IMR-90 (cell line): ENCODE results near the gene FAF2. TPM values are rescaled to one million over a fixed set of nuclear protein-coding genes. Genes with fewer than 3 reads are reported as not detected.

Experiments
- ATAC-seq: fragments of 200-7000 bp; cut with Tn5 transposase; 2 replicates; pipeline ENCODE4 v1.9.1; 2020; ENCODE audit warnings: low read depth, mild to moderate bottlenecking, moderate library complexity
- BruUV-seq: library from RNA; stranded (reverse); fragments of 400-500 nt; replicated peaks from 2 replicates; lab custom pipeline; 2021; lab: Mats Ljungman, UMichigan
- CTCF ChIA-PET: fragments of 300-600 bp; formaldehyde crosslinking; extraction: SDS; loops from one replicate; lab custom pipeline; 2021; ENCODE audit warnings: antibody characterized with exemption; lab: Yijun Ruan, JAX
- POLR2A ChIA-PET: fragments of 300-600 bp; sonication (Branson Sonifier 250); formaldehyde crosslinking; loops from one replicate; lab custom pipeline; 2022; ENCODE audit warnings: antibody characterized with exemption; ENCODE audit not compliant: unreplicated experiment; lab: Charles Lee
- DNase-seq: peaks from one replicate; pipeline ENCODE4 v3.0.0; 2013
- H2AFZ ChIP-seq: replicated peaks from 2 replicates; pipeline ENCODE3; 2013; ENCODE audit warnings: low read length, mild to moderate bottlenecking; ENCODE audit not compliant: poor library complexity
- H2AK5ac ChIP-seq: 2 replicates; pipeline ENCODE4 v1.6.1; 2013; ENCODE audit warnings: low read depth, low read length, inconsistent platforms
- H2AK9ac ChIP-seq: replicated peaks from 2 replicates; pipeline ENCODE3; 2013; ENCODE audit warnings: mild to moderate bottlenecking, low read depth, low read length, moderate library complexity; ENCODE audit not compliant: poor library complexity
- H2BK120ac ChIP-seq: 2 replicates; pipeline ENCODE4 v1.6.1; 2013; ENCODE audit warnings: low read depth, low read length, inconsistent platforms
- H2BK15ac ChIP-seq: 3 replicates; pipeline ENCODE4 v1.6.1; 2013; ENCODE audit warnings: low read depth, low read length, inconsistent platforms
- H2BK20ac ChIP-seq: 2 replicates; pipeline ENCODE4 v1.6.1; 2013; ENCODE audit warnings: low read depth, mild to moderate bottlenecking, inconsistent platforms, low read length, moderate library complexity
- H2BK5ac ChIP-seq: 2 replicates; pipeline ENCODE4 v1.6.1; 2013; ENCODE audit warnings: mild to moderate bottlenecking, low read depth, low read length, inconsistent platforms; ENCODE audit not compliant: poor library complexity, severe bottlenecking
- H3K14ac ChIP-seq: replicated peaks from 2 replicates; pipeline ENCODE4 v1.6.1; 2013; ENCODE audit warnings: low read depth, low read length, inconsistent platforms
- H3K18ac ChIP-seq: 2 replicates; pipeline ENCODE4 v1.6.1; 2013; ENCODE audit warnings: low read depth, low read length, control low read depth
- H3K23ac ChIP-seq: 2 replicates; pipeline ENCODE4 v1.6.1; 2013; ENCODE audit warnings: low read depth, low read length, inconsistent platforms
- H3K27ac ChIP-seq: 2 replicates; pipeline ENCODE4 v1.5.1; 2013; ENCODE audit warnings: mild to moderate bottlenecking, control low read depth, low read length; ENCODE audit not compliant: insufficient read depth
- H3K27me3 ChIP-seq: 2 replicates; pipeline ENCODE4 v1.6.1; 2013; ENCODE audit warnings: low read length; ENCODE audit not compliant: control insufficient read depth, insufficient read depth
- H3K36me3 ChIP-seq: 2 replicates; pipeline ENCODE4 v1.6.1; 2013; ENCODE audit warnings: low read length, mixed read lengths; ENCODE audit not compliant: control insufficient read depth, insufficient read depth
- H3K4ac ChIP-seq: 2 replicates; pipeline ENCODE4 v1.6.1; 2013; ENCODE audit warnings: low read depth, low read length, inconsistent platforms
- H3K4me1 ChIP-seq: 2 replicates; pipeline ENCODE4 v1.6.1; 2013; ENCODE audit warnings: low read length, mixed read lengths; ENCODE audit not compliant: control insufficient read depth, insufficient read depth
- H3K4me2 ChIP-seq: 2 replicates; pipeline ENCODE4 v1.6.1; 2013; ENCODE audit warnings: low read depth, mild to moderate bottlenecking, control low read depth, low read length, moderate library complexity
- H3K4me3 ChIP-seq: 2 replicates; pipeline ENCODE4 v1.5.1; 2013; ENCODE audit warnings: low read depth, mild to moderate bottlenecking, control low read depth, low read length, moderate library complexity; ENCODE audit not compliant: insufficient read depth
- H3K56ac ChIP-seq: 2 replicates; pipeline ENCODE4 v1.6.1; 2013; ENCODE audit warnings: low read length, inconsistent platforms; ENCODE audit not compliant: insufficient read depth; ENCODE audit errors: extremely low read depth
- H3K79me1 ChIP-seq, 2 experiments: 2 replicates each; pipeline ENCODE4 v1.6.1; 2013; ENCODE audit warnings: low read length in 2 of 2, inconsistent platforms in 1 of 2, low read depth in 1 of 2
- H3K9ac ChIP-seq: 2 replicates; pipeline ENCODE4 v1.6.1; 2013; ENCODE audit warnings: low read depth, low read length, control low read depth
- H3K9me1 ChIP-seq: 2 replicates; pipeline ENCODE4 v1.6.1; 2013; ENCODE audit warnings: low read length, inconsistent platforms; ENCODE audit not compliant: insufficient read depth
- H3K9me3 ChIP-seq: 2 replicates; pipeline ENCODE4 v1.6.1; 2013; ENCODE audit warnings: low read length; ENCODE audit not compliant: control insufficient read depth, insufficient read depth
- H4K20me1 ChIP-seq: 2 replicates; pipeline ENCODE4 v1.6.1; 2013; ENCODE audit warnings: low read length, inconsistent platforms; ENCODE audit not compliant: insufficient read depth
- H4K5ac ChIP-seq: 2 replicates; pipeline ENCODE4 v1.6.1; 2013; ENCODE audit warnings: mild to moderate bottlenecking, low read depth, low read length, control low read depth
- H4K8ac ChIP-seq, 2 experiments: 2 replicates each; pipeline ENCODE4 v1.6.1; 2013; ENCODE audit warnings: low read depth in 2 of 2, low read length in 2 of 2, control low read depth in 1 of 2, inconsistent platforms in 1 of 2
- H4K91ac ChIP-seq: 2 replicates; pipeline ENCODE4 v1.6.1; 2013; ENCODE audit warnings: low read depth, low read length, inconsistent platforms; ENCODE audit not compliant: insufficient read depth
- BHLHE40 ChIP-seq: fragments of 150-350 bp; IDR thresholded peaks from 2 replicates; pipeline ENCODE4 v1.6.1; 2016; ENCODE audit warnings: mild to moderate bottlenecking, low read depth, low read length
- CHD1 ChIP-seq: IDR thresholded peaks from 2 replicates; pipeline ENCODE4 v1.6.1; 2012; ENCODE audit warnings: low read depth, low read length, improper control_type of control experiment
- CTCF ChIP-seq: conservative IDR thresholded peaks from 2 replicates; pipeline ENCODE4 v1.5.1; 2012; ENCODE audit warnings: mild to moderate bottlenecking, low read depth, low read length, improper control_type of control experiment
- ELK1 ChIP-seq: fragments of 150-350 bp; IDR thresholded peaks from 2 replicates; pipeline ENCODE4 v1.6.1; 2016; ENCODE audit warnings: low read depth, mild to moderate bottlenecking, low read length, moderate library complexity, borderline replicate concordance
- FOS ChIP-seq: fragments of 150-350 bp; IDR thresholded peaks from 2 replicates; pipeline ENCODE4 v1.6.1; 2016; ENCODE audit warnings: low read depth, low read length
- MAZ ChIP-seq: IDR thresholded peaks from 2 replicates; pipeline ENCODE4 v1.6.1; 2012; ENCODE audit warnings: low read depth, mild to moderate bottlenecking, low read length, improper control_type of control experiment, moderate library complexity, borderline replicate concordance
- MXI1 ChIP-seq: IDR thresholded peaks from 2 replicates; pipeline ENCODE4 v1.6.1; 2012; ENCODE audit warnings: low read depth, mild to moderate bottlenecking, low read length, moderate library complexity, borderline replicate concordance
- POLR2A ChIP-seq: IDR thresholded peaks from 2 replicates; pipeline ENCODE4 v1.6.1; 2012; ENCODE audit warnings: mild to moderate bottlenecking, low read depth, low read length
- RAD21 ChIP-seq: IDR thresholded peaks from 2 replicates; pipeline ENCODE4 v1.6.1; 2012; ENCODE audit warnings: low read length, improper control_type of control experiment
- RCOR1 ChIP-seq: IDR thresholded peaks from 2 replicates; pipeline ENCODE4 v1.6.1; 2012; ENCODE audit warnings: mild to moderate bottlenecking, low read length, improper control_type of control experiment; ENCODE audit not compliant: insufficient replicate concordance
- RFX5 ChIP-seq: IDR thresholded peaks from 2 replicates; pipeline ENCODE4 v1.8.0; 2012; ENCODE audit warnings: low read depth, mild to moderate bottlenecking, low read length, moderate library complexity
- SMC3 ChIP-seq: fragments of 150-350 bp; IDR thresholded peaks from 2 replicates; pipeline ENCODE4 v1.6.1; 2016; ENCODE audit warnings: low read depth, mild to moderate bottlenecking, antibody characterized with exemption, low read length, moderate library complexity
- USF2 ChIP-seq: fragments of 150-350 bp; IDR thresholded peaks from 2 replicates; pipeline ENCODE4 v1.6.1; 2017; ENCODE audit warnings: mild to moderate bottlenecking, antibody characterized with exemption, low read length, low read depth
- WGBS, 2 experiments: methylation state at CpG; one replicate each; pipeline versions ENCODE4 v1.1.5 to v1.1.7; 2013; ENCODE audit warnings: missing lambda C conversion rate in 2 of 2; ENCODE audit not compliant: insufficient read length in 1 of 2; ENCODE audit errors: extremely low coverage in 2 of 2; 5-methylcytosine and 5-hydroxymethylcytosine counted together
- dilution Hi-C: fragments of 300-500 bp; cut with HindIII; formaldehyde crosslinking; loops from one replicate; pipeline ENCODE4 v1.14.3; 2018; ENCODE audit warnings: low sequenced_read_pairs; ENCODE audit not compliant: unreplicated experiment
- in situ Hi-C: fragments of 300-500 bp; cut with MboI; formaldehyde crosslinking; loops from 3 replicates; pipeline ENCODE4 v1.14.3; 2019; ENCODE audit warnings: low sequenced_read_pairs, inconsistent platforms, mixed read lengths
- intact Hi-C: fragments of 100-400 bp; cut with micrococcal nuclease; formaldehyde crosslinking; loops from 2 replicates; pipeline ENCODE4 v1.10.0; 2022
- polyA plus RNA-seq, 3 experiments: library from polyadenylated mRNA; depleted of rRNA; stranded (reverse); fragments of >200 nt; gene quantifications; 2 replicates each; pipeline ENCODE4 v1.2.3, GENCODE V29; 2012; ENCODE audit warnings: low replicate concordance in 1 of 3
- total RNA-seq: library from RNA; depleted of rRNA; stranded (reverse); fragments of >200 nt; gene quantifications from 2 replicates; pipeline ENCODE4 v1.2.3, GENCODE V29; 2012

Gene FAF2
- total and polyA plus RNA-seq, 2 of the 4 experiments (the other 2 are of a cell fraction) = 32.9 to 47.0 TPM

GRCh38 chr5:176429972-176430371 lies 18.2 kb upstream of the FAF2 start:
- H3K9me1 ChIP-seq = no peaks in the 10 kb centered on the region
- H2AFZ ChIP-seq = no peak overlapping the region
- ATAC-seq (no peak), DNase-seq (no peak)
- no peaks in the 10 kb centered on the region for H3K4me1 ChIP-seq
- no peak overlapping the region for H4K8ac ChIP-seq
- WGBS, 2 experiments = no CpG with 5 or more reads among the region's 4 CpGs
- no peak overlapping the region for H3K4me2 ChIP-seq
- no peak overlapping the region for H4K5ac ChIP-seq
- no peak overlapping the region for H4K91ac ChIP-seq
- peaks cover 5% of the 10 kb centered on the region for H3K27me3 ChIP-seq
- H3K79me1 ChIP-seq = no peaks in the 10 kb centered on the region
- no peak overlapping the region for H2BK120ac ChIP-seq
- intact Hi-C loops = no loop called here
- H3K9me3 ChIP-seq = 0 out of 2 replicates have a peak, but pooled peaks cover 2% of the 10 kb centered on the region
- H3K4ac ChIP-seq = no peak overlapping the region
- no peak overlapping the region for H3K9ac ChIP-seq
- ChIA-PET POLR2A (no interaction called here), CTCF (interaction anchor here (2.0 kb wide), 1 partner anchor 13 kb away, joined by 5 read pairs; the partner anchor contains the start of gene CLTB)
- H2BK15ac ChIP-seq = no peak overlapping the region
- no peak overlapping the region for H3K18ac ChIP-seq
- H4K20me1 ChIP-seq = no peaks in the 10 kb centered on the region
- no peak overlapping the region for H3K23ac ChIP-seq
- H3K36me3 ChIP-seq = no peaks in the 10 kb centered on the region
- in situ Hi-C loops = no loop called here
- no peak overlapping the region for H2BK20ac ChIP-seq
- H3K14ac ChIP-seq = no peak overlapping the region
- H3K4me3 ChIP-seq = no peak overlapping the region
- TF ChIP-seq BHLHE40 (no peak), SMC3 (no peak), RFX5 (no peak), USF2 (no peak), FOS (no peak), MXI1 (no peak), MAZ (no peak), POLR2A (no peak), RAD21 (no peak), RCOR1 (no peak), CHD1 (no peak), ELK1 (no peak), CTCF (no peak)
- no peak overlapping the region for H3K56ac ChIP-seq
- no peak overlapping the region for H2AK9ac ChIP-seq
- no TSS peak for BruUV-seq
- no peak overlapping the region for H3K27ac ChIP-seq
- no peak overlapping the region for H2AK5ac ChIP-seq
- no peak overlapping the region for H2BK5ac ChIP-seq
- dilution Hi-C loops = no loop called here
